Hepatocyte (in vitro differentiated cells): Measurements from ENCODE around the gene CHAD.

Experiments
- CTCF ChIP-seq: fragments of 200-600 bp; sonication (generic); IDR thresholded peaks from 2 replicates; pipeline ENCODE4 v1.5.1; 2016; ENCODE audit warnings: antibody characterized with exemption, mild to moderate bottlenecking; ENCODE audit not compliant: poor library complexity
- EZH2 ChIP-seq: fragments of 200-600 bp; sonication (generic); IDR thresholded peaks from 2 replicates; pipeline ENCODE4 v1.6.1; 2016; ENCODE audit warnings: antibody characterized with exemption, mild to moderate bottlenecking, borderline replicate concordance
- EZH2phosphoT487 ChIP-seq: fragments of 200-600 bp; sonication (generic); IDR thresholded peaks from one replicate; pipeline ENCODE4 v1.6.1; 2018; ENCODE audit warnings: antibody characterized with exemption, mild to moderate bottlenecking, low read depth, moderate library complexity; ENCODE audit not compliant: unreplicated experiment, severe bottlenecking

GRCh38 chr17:50458701-50459676 is 9.7 kb downstream of the CHAD start:
- TF ChIP-seq CTCF, result no peak
- no peak for TF ChIP-seq EZH2
- TF ChIP-seq EZH2phosphoT487, result no peak
